Upper lobe of left lung (tissue), 6 donors: Measurements from ENCODE around the gene IMMP2L. TPM values are rescaled to one million over a fixed set of nuclear protein-coding genes. Genes with fewer than 3 reads are reported as not detected.

Source experiments
- ATAC-seq, 2 donors: fragments of 200-7000 bp; cut with Tn5 transposase; one replicate each; pipeline ENCODE4 v1.9.1; 2022; ENCODE audit warnings: mild to moderate bottlenecking in 2 of 2, moderate library complexity in 2 of 2; ENCODE audit not compliant: low FRiP score in 2 of 2
- DNase-seq, 2 donors: peaks; one replicate each; pipeline ENCODE4 v3.0.0-alpha.2; 2019 to 2020
- H3K27ac ChIP-seq, 4 donors: fragments of 200-600 bp; sonication (generic); one replicate each; pipeline ENCODE4 v1.5.1; 2016 to 2019
- H3K27me3 ChIP-seq, 4 donors: fragments of 200-600 bp; sonication (generic); one replicate each; pipeline ENCODE4 v1.5.1; 2017 to 2019
- H3K36me3 ChIP-seq, 4 donors: fragments of 200-600 bp; sonication (generic); one replicate each; pipeline ENCODE4 v1.5.1; 2016 to 2019
- H3K4me1 ChIP-seq, 4 donors: fragments of 200-600 bp; sonication (generic); one replicate each; pipeline ENCODE4 v1.5.1; 2018 to 2019
- H3K4me3 ChIP-seq, 4 donors: fragments of 200-600 bp; sonication (generic); one replicate each; pipeline ENCODE4 v1.5.1; 2017 to 2019; ENCODE audit warnings: mild to moderate bottlenecking in 2 of 4, moderate library complexity in 1 of 4
- H3K9me3 ChIP-seq, 4 donors: fragments of 200-600 bp; sonication (generic); one replicate each; pipeline ENCODE4 v1.5.1; 2018 to 2019
- CTCF ChIP-seq, 6 experiments: fragments of 450-650 bp in 4 of 6; fragments of 200-600 bp in 2 of 6; sonication (generic) in 2 of 6; IDR thresholded peaks; one replicate each; pipeline ENCODE4 v1.5.1; 2016 to 2019; ENCODE audit warnings: antibody characterized with exemption in 6 of 6
- EP300 ChIP-seq, 4 donors: sonication (generic); formaldehyde crosslinking; IDR thresholded peaks; one replicate each; pipeline ENCODE4 v1.5.1; 2017; ENCODE audit warnings: antibody characterized with exemption in 4 of 4, control low read depth in 2 of 4
- POLR2A ChIP-seq, 4 donors: fragments of 450-650 bp; IDR thresholded peaks; one replicate each; pipeline ENCODE4 v1.5.1; 2016 to 2017; ENCODE audit warnings: antibody characterized with exemption in 4 of 4, mild to moderate bottlenecking in 2 of 4
- POLR2AphosphoS5 ChIP-seq, 2 donors: sonication (generic); formaldehyde crosslinking; IDR thresholded peaks; one replicate each; pipeline ENCODE4 v1.5.1; 2017; ENCODE audit warnings: antibody characterized with exemption in 2 of 2
- WGBS, 2 donors: methylation state at CpG; one replicate each; pipeline ENCODE4 v1.1.5; 2017 to 2018; 5-methylcytosine and 5-hydroxymethylcytosine counted together
- total RNA-seq, 6 donors: library from RNA; depleted of rRNA in 4 of 6; stranded (reverse); fragments of >200 nt in 4 of 6; gene quantifications; one replicate each; pipeline versions ENCODE4 v1.1.0 to v1.2.1, GENCODE V29; 2016 to 2021
- donor health status: DM: no; HTN: no; CAD: no; lungs with moderate emphysema.
- donor health status: DM: no; HTN: yes; CAD: no; lungs with severe emphysema.

The IMMP2L gene
- total RNA-seq, 6 donors from 2014 or later, result 7.1 to 17.5 (median 11.3) TPM

- 73 to 85% methylated on average over 2 of the region's 2 CpGs for WGBS, 2 donors
Measured at GRCh38 chr7:111518264-111518663, 44.0 kb downstream of the IMMP2L start.

GRCh38 chr7:111517549-111517951, 44.7 kb downstream of the IMMP2L start:
- H3K4me3 ChIP-seq, result no peak overlapping the region
- no peaks in the 10 kb centered on the region for H3K27me3 ChIP-seq
- no peak for TF ChIP-seq POLR2A (IDR thresholded peaks at IDR 0.05)
- no peak for TF ChIP-seq EP300 (IDR thresholded peaks at IDR 0.05)
- no peak for TF ChIP-seq CTCF (IDR thresholded peaks at IDR 0.05)
- no peak for TF ChIP-seq POLR2AphosphoS5 (IDR thresholded peaks at IDR 0.05)
- peaks cover 0 to 4% (median 0%) of the 10 kb centered on the region in 4 donors for H3K36me3 ChIP-seq
- no peak overlapping the region for H3K27ac ChIP-seq
- peaks cover 0 to 3% (median 0%) of the 10 kb centered on the region in 4 donors for H3K9me3 ChIP-seq
- ATAC-seq, result no peak
- no peaks in the 10 kb centered on the region for H3K4me1 ChIP-seq
- 89 to 91% methylated on average over 4 of the region's 4 CpGs for WGBS, 2 donors
- DNase-seq, result no peak

More at GRCh38 chr7:111518264-111518663, 44.0 kb downstream of the IMMP2L start:
- TF ChIP-seq EP300 (IDR thresholded peaks at IDR 0.05) (no peak), POLR2AphosphoS5 (IDR thresholded peaks at IDR 0.05) (no peak), CTCF (IDR thresholded peaks at IDR 0.05) (no peak), POLR2A (IDR thresholded peaks at IDR 0.05) (no peak)
- Histone ChIP-seq H3K27ac (no peak overlapping the region), H3K27me3 (no peaks in the 10 kb centered on the region), H3K4me1 (no peaks in the 10 kb centered on the region), H3K9me3 (peaks cover 0 to 3% (median 0%) of the 10 kb centered on the region in 4 donors), H3K36me3 (peaks cover 0 to 4% (median 0%) of the 10 kb centered on the region in 4 donors), H3K4me3 (no peak overlapping the region)
- DNase-seq (no peak), ATAC-seq (no peak)

- no peak overlapping the region for H3K4me3 ChIP-seq
- no peaks in the 10 kb centered on the region for H3K4me1 ChIP-seq
- H3K27me3 ChIP-seq, result no peaks in the 10 kb centered on the region
- H3K9me3 ChIP-seq, result no peaks in the 10 kb centered on the region
- WGBS, 2 donors, result 79 to 82% methylated on average over 4 of the region's 4 CpGs
- no peak overlapping the region for H3K27ac ChIP-seq
- no peak for ATAC-seq
- DNase-seq, result no peak
- peaks cover 0 to 4% (median 0%) of the 10 kb centered on the region in 4 donors for H3K36me3 ChIP-seq
- no peak for TF ChIP-seq CTCF (IDR thresholded peaks at IDR 0.05)
- TF ChIP-seq POLR2A (IDR thresholded peaks at IDR 0.05), result no peak
Measured at GRCh38 chr7:111516612-111517011, 45.7 kb downstream of the IMMP2L start.

GRCh38 chr7:111513566-111513965, 48.7 kb downstream of the IMMP2L start:
- Histone ChIP-seq H3K36me3 (no peaks in the 10 kb centered on the region), H3K9me3 (no peaks in the 10 kb centered on the region), H3K4me3 (no peak overlapping the region), H3K4me1 (no peaks in the 10 kb centered on the region), H3K27ac (no peak overlapping the region), H3K27me3 (no peaks in the 10 kb centered on the region)
- DNase-seq, result no peak
- WGBS, 2 donors, result 90 to 97% methylated on average over 1 of the region's 1 CpG
- no peak for ATAC-seq
- TF ChIP-seq POLR2AphosphoS5 (IDR thresholded peaks at IDR 0.05), result no peak
- no peak for TF ChIP-seq EP300 (IDR thresholded peaks at IDR 0.05)
- TF ChIP-seq POLR2A (IDR thresholded peaks at IDR 0.05), result no peak
- no peak for TF ChIP-seq CTCF (IDR thresholded peaks at IDR 0.05)

GRCh38 chr7:111511845-111512244, 50.4 kb downstream of the IMMP2L start:
- no peaks in the 10 kb centered on the region for H3K9me3 ChIP-seq
- no peak for TF ChIP-seq EP300 (IDR thresholded peaks at IDR 0.05)
- no peak for TF ChIP-seq POLR2AphosphoS5 (IDR thresholded peaks at IDR 0.05)
- TF ChIP-seq CTCF (IDR thresholded peaks at IDR 0.05), result no peak
- no peak for TF ChIP-seq POLR2A (IDR thresholded peaks at IDR 0.05)
- WGBS, 2 donors, result 95 to 98% methylated on average over 4 of the region's 4 CpGs
- H3K4me1 ChIP-seq, result no peaks in the 10 kb centered on the region
- H3K27me3 ChIP-seq, result no peaks in the 10 kb centered on the region
- no peak overlapping the region for H3K4me3 ChIP-seq
- H3K27ac ChIP-seq, result no peak overlapping the region
- ATAC-seq (no peak), DNase-seq (no peak)
- no peaks in the 10 kb centered on the region for H3K36me3 ChIP-seq
